Bronchial epithelial cell (primary cell): ENCODE data around the gene UNC45B. TPM values are rescaled to one million over a fixed set of nuclear protein-coding genes. Genes with fewer than 3 reads are reported as not detected.
"Not testable (repeated sequence)": the region's sequence is repeated elsewhere in the genome, so short reads cannot be mapped to it uniquely, and the experiment has no call there.

Experiments used
- DNase-seq: peaks from one replicate; pipeline ENCODE4 v3.0.0-alpha.2; 2010; ENCODE audit warnings: low read depth
- FAIRE-seq: peaks from 2 replicates; lab custom pipeline; 2011; peaks lifted over from hg19 to GRCh38; lab: Jason Lieb, UNC
- H3K27me3 ChIP-seq: 2 replicates; pipeline ENCODE4 v1.5.1; 2011; ENCODE audit warnings: low read length; ENCODE audit not compliant: control insufficient read depth, insufficient read depth
- H3K36me3 ChIP-seq: 2 replicates; pipeline ENCODE4 v1.5.1; 2011; ENCODE audit warnings: low read length; ENCODE audit not compliant: control insufficient read depth, insufficient read depth
- H3K4me3 ChIP-seq: 2 replicates; pipeline ENCODE4 v1.5.1; 2011; ENCODE audit warnings: mild to moderate bottlenecking, low read depth, low read length, control low read depth
- CTCF ChIP-seq: IDR thresholded peaks from 2 replicates; pipeline ENCODE4 v1.5.1; 2011; ENCODE audit warnings: mild to moderate bottlenecking, moderate library complexity, low read length, control low read depth, inconsistent platforms; ENCODE audit not compliant: insufficient read depth, severe bottlenecking
- total RNA-seq: library from RNA; depleted of rRNA; stranded (reverse); fragments of >200 nt; gene quantifications from 2 replicates; pipeline ENCODE4 v1.2.1, GENCODE V29; 2014

UNC45B gene
- total RNA-seq, 1 donor from 2014 or later: not detected

- DNase-seq: no peak
- Histone ChIP-seq H3K36me3 (no peaks in the 10 kb centered on the region), H3K27me3 (peaks cover 3% of the 10 kb centered on the region), H3K4me3 (no peak overlapping the region)
- TF ChIP-seq CTCF: no peak
- peak; percentile 13 for FAIRE-seq
Measured at GRCh38 chr17:35176897-35177296, 29.3 kb downstream of the UNC45B start.

- DNase-seq, H3K36me3 ChIP-seq, H3K27me3 ChIP-seq, H3K4me3 ChIP-seq, FAIRE-seq: not testable (repeated sequence)
Measured at GRCh38 chr17:35179379-35179778, 31.8 kb downstream of the UNC45B start.

- TF ChIP-seq CTCF: no peak
- FAIRE-seq: no peak
- no peaks in the 10 kb centered on the region for H3K27me3 ChIP-seq
- H3K36me3 ChIP-seq: no peaks in the 10 kb centered on the region
- peak; percentile 29 for DNase-seq
- H3K4me3 ChIP-seq: no peak overlapping the region
Measured at GRCh38 chr17:35183332-35183731, 35.7 kb downstream of the UNC45B start.

GRCh38 chr17:35184274-35184673, 36.7 kb downstream of the UNC45B start:
- Histone ChIP-seq H3K36me3 (no peaks in the 10 kb centered on the region), H3K4me3 (no peak overlapping the region), H3K27me3 (no peaks in the 10 kb centered on the region)
- FAIRE-seq (no peak), DNase-seq (no peak)
- no peak for TF ChIP-seq CTCF

GRCh38 chr17:35185849-35186248, 38.2 kb downstream of the UNC45B start:
- H3K27me3 ChIP-seq: no peaks in the 10 kb centered on the region
- TF ChIP-seq CTCF: no peak
- FAIRE-seq (no peak), DNase-seq (no peak)
- H3K36me3 ChIP-seq: no peaks in the 10 kb centered on the region
- H3K4me3 ChIP-seq: no peak overlapping the region

- FAIRE-seq: no peak
- Histone ChIP-seq H3K4me3 (no peak overlapping the region), H3K36me3 (no peaks in the 10 kb centered on the region)
Measured at GRCh38 chr17:35187481-35187880, 39.9 kb downstream of the UNC45B start.

More at GRCh38 chr17:35187481-35187880, 39.9 kb downstream of the UNC45B start:
- no peak for DNase-seq
- TF ChIP-seq CTCF: no peak
- no peaks in the 10 kb centered on the region for H3K27me3 ChIP-seq
